ENCODE data around the gene SBF1.

SBF1 gene

GRCh38 chr22:50439314-50439870 is 35.4 kb downstream of the SBF1 start:
- WGBS (ENCODE audit: insufficient coverage), result 95% methylated on average over 15 of the region's 17 CpGs
- H3K36me3 ChIP-seq (ENCODE audit: control insufficient read depth in 4 of 4, insufficient read depth in 4 of 4, low read length in 3 of 4), result peaks cover 4 to 87% (median 55%) of the 10 kb centered on the region in 4 experiments
- H3K9me3 ChIP-seq (ENCODE audit: control extremely low read depth in 1 of 5, control insufficient read depth in 4 of 5, insufficient read depth in 2 of 5, low read depth in 1 of 5, low read length in 4 of 5), result no peaks in the 10 kb centered on the region
- H3K27ac ChIP-seq (ENCODE audit: insufficient read depth in 1 of 2, low read depth in 1 of 2, low read length in 2 of 2, poor library complexity in 1 of 2, severe bottlenecking in 2 of 2), result no peak overlapping the region
- no peaks in the 10 kb centered on the region for H3K27me3 ChIP-seq (replicated peaks in 2 of 5; ENCODE audit: control insufficient read depth in 4 of 5, insufficient read depth in 5 of 5, low read length in 4 of 5)
- H3K4me3 ChIP-seq (ENCODE audit: control insufficient read depth in 1 of 7, extremely low read depth in 1 of 7, insufficient read depth in 4 of 7, low read depth in 2 of 7, low read length in 6 of 7), result no peak overlapping the region
- no peaks in the 10 kb centered on the region for H3K4me1 ChIP-seq (ENCODE audit: control extremely low read depth in 1 of 4, control insufficient read depth in 4 of 4, insufficient read depth in 4 of 4, low read length in 3 of 4)
- DNase-seq, result no peak
- ChIA-PET CTCF (interaction anchor here (1.0 to 1.4 kb wide), 5 partner anchors 11 to 52 kb away, joined by 3 to 7 read pairs (median 3); no protein-coding TSS in a partner anchor), POLR2A (no interaction called here)

DNA sequence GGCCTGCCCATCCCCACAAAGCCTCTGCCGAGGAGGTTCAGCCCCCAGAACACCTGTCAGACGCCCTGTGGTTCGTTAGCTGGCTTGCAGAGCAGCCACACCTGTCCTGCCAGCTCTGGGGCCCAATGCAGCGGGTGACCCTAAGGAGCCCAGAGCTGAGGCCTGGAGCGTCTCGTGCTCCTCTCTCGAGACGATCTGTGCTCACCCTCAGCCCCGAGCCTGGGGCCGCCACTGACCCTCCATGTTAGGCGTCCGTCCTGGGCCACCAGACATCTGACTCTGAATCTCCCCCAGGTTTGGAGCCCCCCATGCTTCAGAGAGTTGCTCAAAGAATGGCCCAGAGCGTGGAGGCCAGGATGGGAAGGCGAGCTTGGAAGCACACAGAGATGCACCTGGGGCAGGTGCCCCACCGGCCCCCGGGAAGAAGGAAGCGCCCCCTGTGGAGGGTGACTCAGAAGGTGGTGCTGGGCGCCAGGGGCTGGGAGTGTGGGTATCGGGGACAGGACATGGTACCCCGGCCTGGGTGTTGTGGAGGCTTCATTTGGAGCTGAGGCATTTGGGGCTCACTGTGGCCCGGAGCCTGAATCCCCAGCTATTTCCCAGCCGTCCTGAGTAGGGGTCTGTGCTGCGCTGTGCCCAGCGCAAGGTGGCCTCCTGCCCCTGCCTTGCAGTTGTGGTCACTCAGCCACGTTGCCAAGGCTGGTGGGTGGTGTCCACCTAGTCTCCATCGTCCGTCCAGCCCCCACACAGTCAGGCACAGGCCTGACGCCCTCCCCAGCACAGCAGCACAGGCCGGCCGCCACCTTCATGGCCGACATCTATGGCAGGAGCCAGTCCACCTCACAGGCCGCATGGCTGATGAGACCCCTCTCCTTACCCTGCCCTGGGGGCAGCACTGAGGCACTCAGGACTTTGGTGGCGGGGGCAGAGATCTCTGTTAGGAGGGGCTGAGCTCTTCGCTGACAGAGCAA is 36.2 kb downstream of the SBF1 start:
- H3K27me3 ChIP-seq (replicated peaks in 2 of 5; ENCODE audit: control insufficient read depth in 4 of 5, insufficient read depth in 5 of 5, low read length in 4 of 5), result no peaks in the 10 kb centered on the region
- H3K4me3 ChIP-seq (ENCODE audit: control insufficient read depth in 1 of 7, extremely low read depth in 1 of 7, insufficient read depth in 4 of 7, low read depth in 2 of 7, low read length in 6 of 7), result no peak overlapping the region
- peaks cover 4 to 81% (median 53%) of the 10 kb centered on the region in 4 experiments for H3K36me3 ChIP-seq (ENCODE audit: control insufficient read depth in 4 of 4, insufficient read depth in 4 of 4, low read length in 3 of 4)
- CTCF ChIA-PET, result interaction anchor here (0.8 to 1.4 kb wide), 5 partner anchors 10 to 97 kb away, joined by 3 to 7 read pairs (median 3); no protein-coding TSS in a partner anchor
- 93% methylated on average over 30 of the region's 34 CpGs for WGBS (ENCODE audit: insufficient coverage)
- no peak overlapping the region for H3K27ac ChIP-seq (ENCODE audit: insufficient read depth in 1 of 2, low read depth in 1 of 2, low read length in 2 of 2, poor library complexity in 1 of 2, severe bottlenecking in 2 of 2)
- DNase-seq, result no peak
- no peaks in the 10 kb centered on the region for H3K9me3 ChIP-seq (ENCODE audit: control extremely low read depth in 1 of 5, control insufficient read depth in 4 of 5, insufficient read depth in 2 of 5, low read depth in 1 of 5, low read length in 4 of 5)
- H3K4me1 ChIP-seq (ENCODE audit: control extremely low read depth in 1 of 4, control insufficient read depth in 4 of 4, insufficient read depth in 4 of 4, low read length in 3 of 4), result no peaks in the 10 kb centered on the region
- POLR2A ChIA-PET, result interaction anchor here (0.7 kb wide), 1 partner anchor 10 kb away, joined by 3 read pairs; no protein-coding TSS in a partner anchor

DNA sequence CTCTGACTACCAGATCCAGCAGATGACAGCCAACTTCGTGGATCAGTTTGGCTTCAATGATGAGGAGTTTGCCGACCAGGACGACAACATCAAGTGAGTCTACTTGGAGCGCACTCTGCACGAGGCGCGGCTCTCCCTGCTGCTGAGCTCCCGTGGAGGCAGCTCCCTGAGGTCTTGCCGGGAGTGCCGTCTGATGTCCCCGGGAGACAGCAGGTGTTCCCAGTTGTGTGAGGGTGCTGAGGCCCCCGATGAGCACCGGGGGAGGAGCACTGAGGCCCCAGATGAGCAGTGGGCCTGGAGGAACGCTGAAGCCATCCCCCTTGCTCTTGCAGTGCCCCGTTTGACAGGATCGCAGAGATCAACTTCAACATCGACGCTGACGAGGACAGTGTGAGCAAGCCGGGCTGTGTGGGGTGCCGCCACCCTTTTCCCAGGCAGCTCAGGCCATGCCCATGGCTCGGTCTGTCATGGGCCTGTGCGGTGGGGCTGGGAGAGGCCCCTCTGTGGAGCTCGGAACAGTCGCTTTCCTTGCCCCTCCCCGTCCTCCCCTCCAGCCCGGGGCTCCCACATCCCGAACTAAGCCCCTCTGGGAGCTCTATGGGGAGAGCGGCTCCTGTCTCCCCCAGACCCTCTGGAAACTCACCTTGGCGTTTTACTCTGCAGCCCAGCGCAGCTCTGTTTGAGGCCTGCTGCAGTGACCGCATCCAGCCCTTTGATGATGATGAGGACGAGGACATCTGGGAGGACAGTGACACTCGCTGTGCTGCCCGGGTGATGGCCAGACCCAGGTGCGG is 37.1 kb downstream of the SBF1 start:
- Histone ChIP-seq H3K27ac (ENCODE audit: insufficient read depth in 1 of 2, low read depth in 1 of 2, low read length in 2 of 2, poor library complexity in 1 of 2, severe bottlenecking in 2 of 2) (no peak overlapping the region), H3K9me3 (ENCODE audit: control extremely low read depth in 1 of 5, control insufficient read depth in 4 of 5, insufficient read depth in 2 of 5, low read depth in 1 of 5, low read length in 4 of 5) (no peaks in the 10 kb centered on the region), H3K36me3 (ENCODE audit: control insufficient read depth in 4 of 4, insufficient read depth in 4 of 4, low read length in 3 of 4) (peaks cover 4 to 77% (median 49%) of the 10 kb centered on the region in 4 experiments), H3K27me3 (replicated peaks in 2 of 5; ENCODE audit: control insufficient read depth in 4 of 5, insufficient read depth in 5 of 5, low read length in 4 of 5) (no peaks in the 10 kb centered on the region), H3K4me3 (ENCODE audit: control insufficient read depth in 1 of 7, extremely low read depth in 1 of 7, insufficient read depth in 4 of 7, low read depth in 2 of 7, low read length in 6 of 7) (no peak overlapping the region), H3K4me1 (ENCODE audit: control extremely low read depth in 1 of 4, control insufficient read depth in 4 of 4, insufficient read depth in 4 of 4, low read length in 3 of 4) (no peaks in the 10 kb centered on the region)
- 94% methylated on average over 29 of the region's 36 CpGs for WGBS (ENCODE audit: insufficient coverage)
- ChIA-PET CTCF (interaction anchor here (0.8 to 1.1 kb wide), 2 partner anchors 9 to 96 kb away, joined by 3 read pairs; no protein-coding TSS in a partner anchor), POLR2A (interaction anchor here (0.7 kb wide), 1 partner anchor 11 kb away, joined by 3 read pairs; no protein-coding TSS in a partner anchor)
- no peak for DNase-seq

DNA sequence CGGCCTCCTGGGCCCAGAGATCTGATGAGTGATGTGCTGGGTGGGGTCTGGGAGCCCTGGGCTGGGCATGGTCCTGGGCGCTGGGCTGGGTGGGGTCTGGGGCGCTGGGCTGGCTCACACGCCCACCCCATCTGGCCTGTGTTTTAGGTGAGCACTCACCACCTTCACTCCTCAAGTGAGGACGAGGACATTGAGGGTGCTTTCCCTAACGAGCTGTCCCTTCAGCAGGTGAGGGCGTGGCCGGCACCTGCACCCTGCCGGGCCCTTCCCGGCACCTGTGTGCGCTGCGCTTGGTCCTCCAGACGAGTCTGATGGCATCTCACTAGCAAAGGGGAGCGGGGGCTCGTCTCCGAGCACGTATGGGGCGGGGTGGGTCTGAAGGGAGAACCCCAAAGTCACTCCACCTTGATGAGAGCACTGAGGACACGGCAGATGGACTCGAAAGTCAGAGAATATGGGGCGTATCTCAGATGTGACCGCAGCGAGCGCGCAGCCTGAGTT is 37.9 kb downstream of the SBF1 start:
- Histone ChIP-seq H3K4me3 (ENCODE audit: control insufficient read depth in 1 of 7, extremely low read depth in 1 of 7, insufficient read depth in 4 of 7, low read depth in 2 of 7, low read length in 6 of 7) (no peak overlapping the region), H3K36me3 (ENCODE audit: control insufficient read depth in 4 of 4, insufficient read depth in 4 of 4, low read length in 3 of 4) (peaks cover 4 to 82% (median 53%) of the 10 kb centered on the region in 4 experiments), H3K9me3 (ENCODE audit: control extremely low read depth in 1 of 5, control insufficient read depth in 4 of 5, insufficient read depth in 2 of 5, low read depth in 1 of 5, low read length in 4 of 5) (no peaks in the 10 kb centered on the region), H3K27ac (ENCODE audit: insufficient read depth in 1 of 2, low read depth in 1 of 2, low read length in 2 of 2, poor library complexity in 1 of 2, severe bottlenecking in 2 of 2) (no peak overlapping the region), H3K27me3 (replicated peaks in 2 of 5; ENCODE audit: control insufficient read depth in 4 of 5, insufficient read depth in 5 of 5, low read length in 4 of 5) (no peaks in the 10 kb centered on the region), H3K4me1 (ENCODE audit: control extremely low read depth in 1 of 4, control insufficient read depth in 4 of 4, insufficient read depth in 4 of 4, low read length in 3 of 4) (no peaks in the 10 kb centered on the region)
- CTCF ChIA-PET, result no interaction called here
- POLR2A ChIA-PET, result no interaction called here
- 97% methylated on average over 25 of the region's 25 CpGs for WGBS (ENCODE audit: insufficient coverage)
- no peak for DNase-seq

DNA sequence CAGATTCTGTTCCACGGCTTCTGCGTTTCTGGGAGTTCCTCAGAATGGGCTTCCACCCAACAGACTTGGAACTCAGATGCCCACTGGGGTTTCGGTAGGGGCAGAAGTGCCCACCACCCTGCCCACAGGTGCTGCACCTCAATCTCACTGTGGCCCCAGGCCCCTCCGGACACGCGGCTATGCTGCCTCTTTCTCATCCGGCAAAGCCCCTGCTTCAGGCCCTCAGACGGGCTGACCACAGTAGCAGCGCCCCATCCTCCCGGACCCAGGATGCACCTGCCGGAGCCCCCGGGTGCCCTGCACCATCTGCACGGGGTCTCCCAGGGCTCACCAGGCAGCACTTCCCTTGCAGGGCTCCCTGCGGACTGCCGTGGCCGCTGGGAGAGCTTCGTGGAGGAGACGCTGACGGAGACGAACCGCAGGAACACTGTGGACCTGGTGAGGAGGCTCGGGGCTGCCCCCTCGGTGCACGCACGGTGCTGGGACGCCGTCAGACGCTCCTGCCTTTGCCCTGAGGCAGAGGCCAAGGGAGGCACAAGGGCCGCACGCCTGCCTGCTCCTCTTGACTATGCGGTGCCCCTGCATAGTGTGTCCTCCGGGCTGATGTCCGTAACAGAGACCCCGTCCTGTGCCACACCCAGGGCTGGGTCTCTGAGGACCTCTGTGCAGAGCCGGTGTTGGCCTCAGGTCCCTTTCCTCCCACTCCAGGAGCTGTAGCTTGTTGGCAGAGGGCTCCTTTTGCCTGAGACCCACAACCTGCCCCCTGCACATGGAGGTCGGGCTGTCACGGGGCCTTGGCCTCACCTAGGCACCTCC is 38.6 kb downstream of the SBF1 start:
- no peaks in the 10 kb centered on the region for H3K27me3 ChIP-seq (replicated peaks in 2 of 5; ENCODE audit: control insufficient read depth in 4 of 5, insufficient read depth in 5 of 5, low read length in 4 of 5)
- CTCF ChIA-PET, result interaction anchor here (1.6 kb wide), 1 partner anchor 15 kb away, joined by 3 read pairs; no protein-coding TSS in a partner anchor
- no peak overlapping the region for H3K27ac ChIP-seq (ENCODE audit: insufficient read depth in 1 of 2, low read depth in 1 of 2, low read length in 2 of 2, poor library complexity in 1 of 2, severe bottlenecking in 2 of 2)
- DNase-seq, result no peak
- WGBS (ENCODE audit: insufficient coverage), result 94% methylated on average over 35 of the region's 37 CpGs
- peaks cover 7 to 82% (median 54%) of the 10 kb centered on the region in 4 experiments for H3K36me3 ChIP-seq (ENCODE audit: control insufficient read depth in 4 of 4, insufficient read depth in 4 of 4, low read length in 3 of 4)
- POLR2A ChIA-PET, result no interaction called here
- H3K9me3 ChIP-seq (ENCODE audit: control extremely low read depth in 1 of 5, control insufficient read depth in 4 of 5, insufficient read depth in 2 of 5, low read depth in 1 of 5, low read length in 4 of 5), result no peaks in the 10 kb centered on the region
- H3K4me3 ChIP-seq (ENCODE audit: control insufficient read depth in 1 of 7, extremely low read depth in 1 of 7, insufficient read depth in 4 of 7, low read depth in 2 of 7, low read length in 6 of 7), result no peak overlapping the region
- H3K4me1 ChIP-seq (ENCODE audit: control extremely low read depth in 1 of 4, control insufficient read depth in 4 of 4, insufficient read depth in 4 of 4, low read length in 3 of 4), result no peaks in the 10 kb centered on the region

GRCh38 chr22:50435291-50436014 is 39.4 kb downstream of the SBF1 start:
- H3K27ac ChIP-seq (ENCODE audit: insufficient read depth in 1 of 2, low read depth in 1 of 2, low read length in 2 of 2, poor library complexity in 1 of 2, severe bottlenecking in 2 of 2), result no peak overlapping the region
- POLR2A ChIA-PET, result no interaction called here
- no peak for DNase-seq
- WGBS (ENCODE audit: insufficient coverage), result 96% methylated on average over 16 of the region's 20 CpGs
- H3K36me3 ChIP-seq (ENCODE audit: control insufficient read depth in 4 of 4, insufficient read depth in 4 of 4, low read length in 3 of 4), result peaks cover 11 to 81% (median 55%) of the 10 kb centered on the region in 4 experiments
- no peaks in the 10 kb centered on the region for H3K4me1 ChIP-seq (ENCODE audit: control extremely low read depth in 1 of 4, control insufficient read depth in 4 of 4, insufficient read depth in 4 of 4, low read length in 3 of 4)
- H3K9me3 ChIP-seq (ENCODE audit: control extremely low read depth in 1 of 5, control insufficient read depth in 4 of 5, insufficient read depth in 2 of 5, low read depth in 1 of 5, low read length in 4 of 5), result no peaks in the 10 kb centered on the region
- no peaks in the 10 kb centered on the region for H3K27me3 ChIP-seq (replicated peaks in 2 of 5; ENCODE audit: control insufficient read depth in 4 of 5, insufficient read depth in 5 of 5, low read length in 4 of 5)
- CTCF ChIA-PET, result interaction anchor here (1.6 kb wide), 1 partner anchor 15 kb away, joined by 3 read pairs; no protein-coding TSS in a partner anchor
- no peak overlapping the region for H3K4me3 ChIP-seq (ENCODE audit: control insufficient read depth in 1 of 7, extremely low read depth in 1 of 7, insufficient read depth in 4 of 7, low read depth in 2 of 7, low read length in 6 of 7)

Measured in common myeloid progenitor, CD34-positive (primary cell).